Keratinocyte (primary cell): ENCODE data around the gene REV1. TPM values are rescaled to one million over a fixed set of nuclear protein-coding genes. Genes with fewer than 3 reads are reported as not detected.

Experiments
- DNase-seq: peaks from one replicate; pipeline ENCODE4 v3.0.0-alpha.2; 2011; ENCODE audit warnings: low read depth, missing footprints, low spot score
- FAIRE-seq: peaks from 2 replicates; lab custom pipeline; 2011; peaks lifted over from hg19 to GRCh38; lab: Jason Lieb, UNC
- H2AFZ ChIP-seq: 2 replicates; pipeline ENCODE4 v1.6.0; 2012; ENCODE audit warnings: low read length, control low read depth, inconsistent platforms; ENCODE audit not compliant: control insufficient read depth
- H3K27ac ChIP-seq: 2 replicates; pipeline ENCODE4 v1.5.1; 2011; ENCODE audit warnings: low read length; ENCODE audit not compliant: control insufficient read depth, insufficient read depth
- H3K27me3 ChIP-seq: 3 replicates; pipeline ENCODE4 v1.6.0; 2011; ENCODE audit warnings: low read length; ENCODE audit not compliant: control insufficient read depth, insufficient read depth; ENCODE audit errors: extremely low read depth
- H3K36me3 ChIP-seq, 2 experiments: 2 replicates in 1 of 2; 3 replicates in 1 of 2; pipeline ENCODE4 v1.5.1; 2011; ENCODE audit warnings: low read length in 2 of 2, mild to moderate bottlenecking in 1 of 2; ENCODE audit not compliant: control insufficient read depth in 2 of 2, insufficient read depth in 2 of 2; ENCODE audit errors: extremely low read depth in 1 of 2
- H3K4me1 ChIP-seq: 3 replicates; pipeline ENCODE4 v1.5.1; 2011; ENCODE audit warnings: low read length; ENCODE audit not compliant: control insufficient read depth, insufficient read depth; ENCODE audit errors: extremely low read depth
- H3K4me2 ChIP-seq: 3 replicates; pipeline ENCODE4 v1.6.0; 2011; ENCODE audit warnings: low read depth, low read length; ENCODE audit not compliant: control insufficient read depth, insufficient read depth; ENCODE audit errors: extremely low read depth
- H3K4me3 ChIP-seq, 3 experiments: fragments of 200-600 bp in 1 of 3; sonication (generic) in 1 of 3; 2 replicates in 2 of 3; 3 replicates in 1 of 3; pipeline ENCODE4 v1.5.1; 2011 to 2016; ENCODE audit warnings: low read length in 3 of 3, mild to moderate bottlenecking in 3 of 3, control low read depth in 2 of 3, inconsistent platforms in 1 of 3, low read depth in 1 of 3, mixed read lengths in 1 of 3, mixed run types in 1 of 3, moderate library complexity in 1 of 3; ENCODE audit not compliant: control insufficient read depth in 2 of 3, insufficient read depth in 2 of 3; ENCODE audit errors: extremely low read depth in 1 of 3
- H3K79me2 ChIP-seq: 2 replicates; pipeline ENCODE4 v1.6.0; 2012; ENCODE audit warnings: low read length; ENCODE audit not compliant: control insufficient read depth, insufficient read depth
- H3K9ac ChIP-seq: 3 replicates; pipeline ENCODE4 v1.6.0; 2011; ENCODE audit warnings: low read length; ENCODE audit not compliant: control insufficient read depth, insufficient read depth; ENCODE audit errors: extremely low read depth
- H3K9me1 ChIP-seq: 3 replicates; pipeline ENCODE4 v1.6.0; 2011; ENCODE audit warnings: low read length; ENCODE audit not compliant: control insufficient read depth, insufficient read depth; ENCODE audit errors: extremely low read depth
- H3K9me3 ChIP-seq: 2 replicates; pipeline ENCODE4 v1.5.1; 2012; ENCODE audit warnings: low read depth, low read length; ENCODE audit not compliant: control insufficient read depth
- H4K20me1 ChIP-seq: 3 replicates; pipeline ENCODE4 v1.6.0; 2011; ENCODE audit warnings: low read length; ENCODE audit not compliant: control insufficient read depth, insufficient read depth; ENCODE audit errors: extremely low read depth
- CTCF ChIP-seq, 3 experiments: IDR thresholded peaks in 1 of 3; conservative IDR thresholded peaks in 1 of 3; optimal IDR thresholded peaks in 1 of 3; 2 replicates in 2 of 3; 3 replicates in 1 of 3; pipeline versions ENCODE3 to v1.5.1; 2011; ENCODE audit warnings: low read length in 3 of 3, mild to moderate bottlenecking in 3 of 3, moderate library complexity in 2 of 3, control low read depth in 1 of 3, inconsistent platforms in 1 of 3; ENCODE audit not compliant: insufficient read depth in 2 of 3; ENCODE audit errors: extremely low read depth in 1 of 3
- EZH2 ChIP-seq: IDR thresholded peaks from one replicate; pipeline ENCODE4 v1.6.1; 2012; ENCODE audit warnings: inconsistent platforms, mild to moderate bottlenecking, low read length, moderate library complexity
- dilution Hi-C: fragments of 300-500 bp; cut with MboI; formaldehyde crosslinking; loops from one replicate; pipeline ENCODE4 v1.7.0; 2020; ENCODE audit warnings: low sequenced_read_pairs; ENCODE audit not compliant: extremely low pct_ligation_motif_present
- polyA plus RNA-seq, 5 experiments: library from polyadenylated mRNA; depleted of rRNA in 3 of 5; stranded (reverse) in 3 of 5; stranded (forward) in 1 of 5; unstranded in 1 of 5; fragments of >200 nt; gene quantifications; 1 replicate in 1 of 5; 2 replicates in 3 of 5; 3 replicates in 1 of 5; pipeline versions ENCODE4 v1.2.1 to v1.2.3, GENCODE V29; 2011 to 2012; ENCODE audit warnings: missing spikeins in 2 of 5, low read depth in 1 of 5, low replicate concordance in 1 of 5

REV1 gene
- polyA plus RNA-seq, 1 donor (not counting 4 experiments of a cell fraction or from before 2014, with no cell fraction given), result 56.4 TPM

GRCh38 chr2:99430614-99431291, 59.1 kb downstream of the REV1 start:
- FAIRE-seq (no peak), DNase-seq (no peak)
- TF ChIP-seq CTCF (optimal IDR thresholded peaks at IDR 0.05 in 1 of 3, IDR thresholded peaks at IDR 0.05 in 1 of 3, conservative IDR thresholded peaks at IDR 0.05 in 1 of 3; ENCODE audit: extremely low read depth in 1 of 3, insufficient read depth in 2 of 3, low read length in 3 of 3), result no peak
- TF ChIP-seq EZH2, result no peak
- Histone ChIP-seq H3K27me3 (no peaks in the 10 kb centered on the region), H3K4me3 (no peak overlapping the region), H3K9ac (no peak overlapping the region), H3K27ac (no peak overlapping the region), H3K4me2 (no peak overlapping the region), H4K20me1 (no peaks in the 10 kb centered on the region), H2AFZ (no peak overlapping the region), H3K4me1 (no peaks in the 10 kb centered on the region), H3K79me2 (peaks cover 21% of the 10 kb centered on the region), H3K36me3 (peaks cover 12 to 16% of the 10 kb centered on the region in 2 experiments), H3K9me3 (no peaks in the 10 kb centered on the region), H3K9me1 (no peaks in the 10 kb centered on the region)
- dilution Hi-C loops, result no loop called here

- TF ChIP-seq EZH2 (no peak), CTCF (optimal IDR thresholded peaks at IDR 0.05 in 1 of 3, IDR thresholded peaks at IDR 0.05 in 1 of 3, conservative IDR thresholded peaks at IDR 0.05 in 1 of 3; ENCODE audit: extremely low read depth in 1 of 3, insufficient read depth in 2 of 3, low read length in 3 of 3) (no peak)
- Histone ChIP-seq H3K27me3 (no peaks in the 10 kb centered on the region), H4K20me1 (no peaks in the 10 kb centered on the region), H3K4me3 (no peak overlapping the region), H3K4me1 (no peaks in the 10 kb centered on the region), H3K4me2 (no peak overlapping the region), H3K9ac (no peak overlapping the region), H3K27ac (peak overlapping the region; percentile 53), H3K9me3 (no peaks in the 10 kb centered on the region), H3K9me1 (no peaks in the 10 kb centered on the region), H3K36me3 (peaks cover 17 to 25% of the 10 kb centered on the region in 2 experiments), H2AFZ (no peak overlapping the region), H3K79me2 (peaks cover 10% of the 10 kb centered on the region)
- no peak for FAIRE-seq
- dilution Hi-C loops, result no loop called here
- DNase-seq, result no peak
Measured at GRCh38 chr2:99425022-99425421, 64.8 kb downstream of the REV1 start.
